PC-9 (cell line): ENCODE data around the gene ZNF705A. TPM values are rescaled to one million over a fixed set of nuclear protein-coding genes. Genes with fewer than 3 reads are reported as not detected.
"Not testable (repeated sequence)": the region's sequence is repeated elsewhere in the genome, so short reads cannot be mapped to it uniquely, and the experiment has no call there.

Experiments used
- BruUV-seq: library from RNA; stranded (reverse); fragments of 400-500 nt; replicated peaks from 2 replicates; lab custom pipeline; 2021; lab: Mats Ljungman, UMichigan
- CTCF ChIA-PET: fragments of 300-600 bp; sonication (Branson Sonifier 250); formaldehyde crosslinking; loops from one replicate; lab custom pipeline; 2022; ENCODE audit warnings: antibody characterized with exemption; lab: Charles Lee
- POLR2A ChIA-PET: fragments of 300-600 bp; sonication (Branson Sonifier 250); formaldehyde crosslinking; loops from one replicate; lab custom pipeline; 2022; ENCODE audit warnings: antibody characterized with exemption; ENCODE audit not compliant: unreplicated experiment; lab: Charles Lee
- DNase-seq, 2 experiments: peaks; one replicate each; pipeline versions ENCODE4 v3.0.0 to v3.0.0-alpha.2; 2015 to 2022; ENCODE audit warnings: mixed read lengths in 1 of 2
- H2AFZ ChIP-seq: fragments of 200-600 bp; sonication (generic); 2 replicates; pipeline ENCODE4 v1.8.1; 2017; ENCODE audit warnings: antibody characterized with exemption
- H3F3A ChIP-seq: fragments of 200-600 bp; sonication (generic); 2 replicates; pipeline ENCODE4 v1.8.1; 2017; ENCODE audit warnings: antibody characterized with exemption, mild to moderate bottlenecking, low read depth; ENCODE audit not compliant: insufficient read depth
- H3K27ac ChIP-seq: fragments of 200-600 bp; sonication (generic); 2 replicates; pipeline ENCODE4 v1.6.1; 2016; ENCODE audit warnings: mixed run types
- H3K27me3 ChIP-seq: fragments of 200-600 bp; sonication (generic); 2 replicates; pipeline ENCODE4 v1.6.1; 2016; ENCODE audit warnings: low read depth, mixed run types; ENCODE audit not compliant: insufficient read depth
- H3K36me3 ChIP-seq: fragments of 200-600 bp; sonication (generic); 2 replicates; pipeline ENCODE4 v1.6.1; 2016; ENCODE audit warnings: low read depth, mixed run types
- H3K4me1 ChIP-seq: fragments of 200-600 bp; sonication (generic); replicated peaks from 2 replicates; pipeline ENCODE4 v1.6.1; 2016; ENCODE audit warnings: mixed run types; ENCODE audit not compliant: insufficient read depth
- H3K4me2 ChIP-seq: fragments of 200-600 bp; sonication (generic); 2 replicates; pipeline ENCODE4 v1.6.1; 2017; ENCODE audit warnings: mixed run types
- H3K4me3 ChIP-seq: fragments of 200-600 bp; sonication (generic); 2 replicates; pipeline ENCODE4 v1.6.1; 2016; ENCODE audit warnings: mixed run types
- H3K79me2 ChIP-seq: fragments of 200-600 bp; sonication (generic); 2 replicates; pipeline ENCODE4 v1.6.1; 2017; ENCODE audit warnings: low read depth, mixed run types
- H3K9me2 ChIP-seq: fragments of 200-600 bp; sonication (generic); 2 replicates; pipeline ENCODE4 v1.8.1; 2017; ENCODE audit warnings: mild to moderate bottlenecking; ENCODE audit not compliant: insufficient read depth
- H3K9me3 ChIP-seq: fragments of 200-600 bp; sonication (generic); 2 replicates; pipeline ENCODE4 v1.8.1; 2016; ENCODE audit warnings: low read depth; ENCODE audit not compliant: insufficient read depth
- H4K20me1 ChIP-seq: fragments of 200-600 bp; sonication (generic); 2 replicates; pipeline ENCODE4 v1.8.1; 2017; ENCODE audit not compliant: insufficient read depth
- CTCF ChIP-seq: fragments of 200-600 bp; sonication (generic); conservative IDR thresholded peaks from 2 replicates; pipeline ENCODE4 v1.6.1; 2017; ENCODE audit warnings: mixed run types, antibody characterized with exemption, mild to moderate bottlenecking, moderate library complexity
- EZH2 ChIP-seq: fragments of 200-600 bp; sonication (generic); IDR thresholded peaks from 2 replicates; pipeline ENCODE4 v1.8.0; 2017; ENCODE audit warnings: antibody characterized with exemption, low read depth
- intact Hi-C: fragments of 100-400 bp; cut with micrococcal nuclease; formaldehyde crosslinking; loops from one replicate; pipeline ENCODE4 v1.10.0; 2022; ENCODE audit not compliant: unreplicated experiment
- total RNA-seq: library from RNA; stranded (reverse); gene quantifications from 2 replicates; pipeline ENCODE4 v1.2.3, GENCODE V29; 2021

Gene ZNF705A
- total RNA-seq, 1 experiment from 2014 or later, result not detected

- BruUV-seq, H3K27ac ChIP-seq, H2AFZ ChIP-seq, H3K36me3 ChIP-seq, H3K9me2 ChIP-seq, H3K4me2 ChIP-seq, DNase-seq, CTCF ChIA-PET, H3F3A ChIP-seq, intact Hi-C loops, H3K4me3 ChIP-seq, H3K4me1 ChIP-seq, H4K20me1 ChIP-seq, H3K79me2 ChIP-seq, H3K9me3 ChIP-seq, POLR2A ChIA-PET: not testable (repeated sequence)
- H3K27me3 ChIP-seq, result peaks cover 14% of the 10 kb centered on the region; the same call in 1 of the 2 replicates
These were observed 65.5 kb downstream of the ZNF705A start for GRCh38 chr12:8222303-8222702.

- POLR2A ChIA-PET, CTCF ChIA-PET: not testable (repeated sequence)
These were observed 66.8 kb downstream of the ZNF705A start for GRCh38 chr12:8223646-8224045.

GRCh38 chr12:8224782-8225181 lies 68.0 kb downstream of the ZNF705A start:
- POLR2A ChIA-PET, H3K79me2 ChIP-seq, CTCF ChIA-PET: not testable (repeated sequence)

More at GRCh38 chr12:8223646-8224045, 66.8 kb downstream of the ZNF705A start:
- H3K27me3 ChIP-seq, H3K4me2 ChIP-seq, BruUV-seq, DNase-seq, H3K9me3 ChIP-seq, H3K27ac ChIP-seq, H4K20me1 ChIP-seq, H3K4me1 ChIP-seq, intact Hi-C loops, H3K36me3 ChIP-seq, H3K79me2 ChIP-seq, H3K9me2 ChIP-seq, H3K4me3 ChIP-seq, H2AFZ ChIP-seq, H3F3A ChIP-seq: not testable (repeated sequence)

GRCh38 chr12:8226355-8226754 lies 69.5 kb downstream of the ZNF705A start:
- Histone ChIP-seq H3K79me2 (no peaks in the 10 kb centered on the region), H3K36me3 (no peaks in the 10 kb centered on the region), H2AFZ (no peak overlapping the region), H3K27ac (no peak overlapping the region), H3K4me3 (no peak overlapping the region), H4K20me1 (no peaks in the 10 kb centered on the region), H3K9me3 (no peaks in the 10 kb centered on the region), H3K27me3 (no peaks in the 10 kb centered on the region), H3F3A (no peaks in the 10 kb centered on the region), H3K9me2 (no peaks in the 10 kb centered on the region), H3K4me1 (peaks cover 4% of the 10 kb centered on the region; the same call in 1 of the 2 replicates), H3K4me2 (no peak overlapping the region)
- BruUV-seq, result no TSS peak
- POLR2A ChIA-PET, result interaction anchor here (0.6 kb wide), 1 partner anchor 11 kb away, joined by 20 read pairs; no protein-coding TSS in a partner anchor
- no peak for TF ChIP-seq CTCF
- TF ChIP-seq EZH2, result no peak
- intact Hi-C loops, result no loop called here
- DNase-seq, result no peak
- CTCF ChIA-PET, result interaction anchor here (0.6 to 0.7 kb wide), 2 partner anchors 138 to 178 kb away, joined by 3 to 9 read pairs; no protein-coding TSS in a partner anchor

More at GRCh38 chr12:8224782-8225181, 68.0 kb downstream of the ZNF705A start:
- H3K4me1 ChIP-seq, H3F3A ChIP-seq, DNase-seq, H3K4me3 ChIP-seq, H3K9me3 ChIP-seq, H3K9me2 ChIP-seq, BruUV-seq, H3K36me3 ChIP-seq, intact Hi-C loops, H3K27ac ChIP-seq, H4K20me1 ChIP-seq, H2AFZ ChIP-seq, H3K27me3 ChIP-seq, H3K4me2 ChIP-seq: not testable (repeated sequence)

- H3K36me3 ChIP-seq, H3F3A ChIP-seq, H3K9me2 ChIP-seq, CTCF ChIA-PET, H3K9me3 ChIP-seq, H3K4me1 ChIP-seq, H3K27me3 ChIP-seq, intact Hi-C loops, H4K20me1 ChIP-seq, H3K79me2 ChIP-seq, BruUV-seq: not testable (repeated sequence)
- Histone ChIP-seq H3K4me2 (peak within 1 kb of the TSS; percentile 73), H2AFZ (peak within 1 kb of the TSS; percentile 77), H3K4me3 (peak within 1 kb of the TSS; percentile 52), H3K27ac (peak within 1 kb of the TSS; percentile 78)
- POLR2A ChIA-PET, result interaction anchor here (0.6 to 0.7 kb wide), 2 partner anchors 108 to 299 kb away, joined by 3 to 5 read pairs; no protein-coding TSS in a partner anchor
- peak; percentile 62 to 69 for DNase-seq
These were observed 70.3 kb downstream of the ZNF705A start, which contains the start of gene FAM90A1 for GRCh38 chr12:8226992-8227731. Gene FAM90A1 (minus strand): TSS chr12:8227618. CDS start chr12:8224832, 2,786 bp downstream.

GRCh38 chr12:8227732-8228077 lies 70.9 kb downstream of the ZNF705A start:
- H3K9me3 ChIP-seq, H3K9me2 ChIP-seq, H3K36me3 ChIP-seq, H3F3A ChIP-seq, BruUV-seq, H3K4me1 ChIP-seq, intact Hi-C loops, CTCF ChIA-PET, H3K79me2 ChIP-seq, H4K20me1 ChIP-seq, H3K27me3 ChIP-seq: not testable (repeated sequence)
- H3K27ac ChIP-seq, result peak overlapping the region; percentile 78
- peak overlapping the region; percentile 52 for H3K4me3 ChIP-seq
- POLR2A ChIA-PET, result interaction anchor here (0.6 to 0.7 kb wide), 2 partner anchors 108 to 299 kb away, joined by 3 to 5 read pairs; no protein-coding TSS in a partner anchor
- peak overlapping the region; percentile 73 for H3K4me2 ChIP-seq
- DNase-seq, result peak in 1 of 2 experiments; percentile 40
- H2AFZ ChIP-seq, result peak overlapping the region; percentile 77
